ENCODE results near the gene CMSS1. TPM values are rescaled to one million over a fixed set of nuclear protein-coding genes. Genes with fewer than 3 reads are reported as not detected.

CMSS1 gene
- total RNA-seq, 1 experiment from 2014 or later, result 70.6 TPM

DNA sequence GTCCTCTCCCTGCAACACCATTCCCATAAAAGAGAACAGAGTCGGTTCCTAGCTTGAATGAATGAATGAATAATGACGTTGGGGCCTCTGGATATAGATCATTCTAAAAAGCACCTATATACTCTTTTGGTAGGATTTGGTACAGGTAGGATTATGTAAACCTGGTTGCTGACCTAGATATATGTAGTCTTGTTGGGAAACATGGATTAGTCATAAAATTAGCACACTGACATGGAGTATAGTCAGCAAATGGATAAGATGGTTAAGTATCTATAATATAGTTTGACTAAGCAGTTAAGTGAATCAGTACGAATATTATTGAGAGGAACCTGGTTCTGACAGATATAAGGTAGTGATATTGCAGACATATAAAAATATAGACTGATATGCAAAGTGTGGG is 154.1 kb downstream of the CMSS1 start:
- Mint-ChIP-seq H3K9me3 (no peaks in the 10 kb centered on the region), H3K4me3 (no peak overlapping the region), H3K27me3 (ENCODE audit: low read depth) (no peaks in the 10 kb centered on the region), H3K4me1 (no peaks in the 10 kb centered on the region), H3K36me3 (no peaks in the 10 kb centered on the region), H3K27ac (no peak overlapping the region)
- no peak for ATAC-seq
- TF ChIP-seq TEAD4 (CRISPR knock-in tag; IDR thresholded peaks at IDR 0.05), result no peak
- TF ChIP-seq, protein P1, sequence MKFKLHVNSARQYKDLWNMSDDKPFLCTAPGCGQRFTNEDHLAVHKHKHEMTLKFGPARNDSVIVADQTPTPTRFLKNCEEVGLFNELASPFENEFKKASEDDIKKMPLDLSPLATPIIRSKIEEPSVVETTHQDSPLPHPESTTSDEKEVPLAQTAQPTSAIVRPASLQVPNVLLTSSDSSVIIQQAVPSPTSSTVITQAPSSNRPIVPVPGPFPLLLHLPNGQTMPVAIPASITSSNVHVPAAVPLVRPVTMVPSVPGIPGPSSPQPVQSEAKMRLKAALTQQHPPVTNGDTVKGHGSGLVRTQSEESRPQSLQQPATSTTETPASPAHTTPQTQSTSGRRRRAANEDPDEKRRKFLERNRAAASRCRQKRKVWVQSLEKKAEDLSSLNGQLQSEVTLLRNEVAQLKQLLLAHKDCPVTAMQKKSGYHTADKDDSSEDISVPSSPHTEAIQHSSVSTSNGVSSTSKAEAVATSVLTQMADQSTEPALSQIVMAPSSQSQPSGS (CRISPR knock-in tag; IDR thresholded peaks at IDR 0.05; ENCODE audit: borderline replicate concordance, low read depth), result no peak
- no peak for TF ChIP-seq NFE2L1 (CRISPR knock-in tag; IDR thresholded peaks at IDR 0.05)
- DNase-seq (ENCODE audit: low spot score), result no peak
- CTCF ChIA-PET, result no interaction called here
- POLR2A ChIA-PET, result no interaction called here

DNA sequence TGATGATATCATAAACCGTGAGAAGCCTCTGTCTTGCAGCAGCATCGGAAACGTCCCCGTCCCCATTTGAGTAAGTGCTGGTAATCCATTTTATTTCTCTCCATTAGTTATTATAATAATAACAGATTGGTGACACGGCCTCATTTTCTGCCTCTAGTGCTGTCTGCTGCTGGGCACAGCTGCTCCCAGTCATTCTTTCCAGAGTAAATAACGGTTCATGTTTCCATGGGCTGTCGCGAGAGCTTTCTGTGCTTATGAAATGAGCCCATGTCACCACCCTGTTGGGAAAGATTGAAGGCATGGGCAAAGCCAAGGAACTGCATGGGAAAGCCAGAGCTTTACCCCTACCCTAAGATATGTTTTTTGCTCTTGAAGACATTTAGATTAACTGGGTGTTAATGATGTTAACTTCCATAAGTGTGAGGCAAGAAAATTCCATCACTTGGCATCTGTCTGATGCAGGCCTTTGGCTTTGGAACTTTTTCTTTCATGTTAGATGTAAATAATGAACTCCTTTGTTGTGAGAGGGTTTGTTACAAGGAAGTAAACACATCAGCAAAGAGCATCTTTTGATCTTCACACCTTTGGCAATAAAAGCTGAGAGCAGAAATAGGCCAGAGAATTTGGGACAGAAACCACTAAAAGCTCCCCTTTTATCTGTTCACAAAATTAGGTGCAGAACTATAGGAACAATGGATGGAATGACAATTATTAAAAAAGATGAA is 154.9 kb downstream of the CMSS1 start:
- no peaks in the 10 kb centered on the region for H3K4me1 Mint-ChIP-seq
- no peaks in the 10 kb centered on the region for H3K36me3 Mint-ChIP-seq
- no peak overlapping the region for H3K4me3 Mint-ChIP-seq
- CTCF ChIA-PET, result no interaction called here
- no peak overlapping the region for H3K27ac Mint-ChIP-seq
- DNase-seq (ENCODE audit: low spot score), result no peak
- ATAC-seq, result no peak
- POLR2A ChIA-PET, result no interaction called here
- H3K9me3 Mint-ChIP-seq, result peaks cover 4% of the 10 kb centered on the region; the same call in 1 of the 2 replicates
- H3K27me3 Mint-ChIP-seq (ENCODE audit: low read depth), result no peaks in the 10 kb centered on the region
- TF ChIP-seq NR1H2 (CRISPR knock-in tag; IDR thresholded peaks at IDR 0.05) (no peak), ZNF396 (CRISPR knock-in tag; IDR thresholded peaks at IDR 0.05; ENCODE audit: borderline replicate concordance) (no peak), NFYB (CRISPR knock-in tag; conservative IDR thresholded peaks at IDR 0.05; ENCODE audit: low read depth) (no peak)

GRCh38 chr3:99974989-99975388 is 157.3 kb downstream of the CMSS1 start:
- no peak overlapping the region for H3K4me3 Mint-ChIP-seq
- peaks cover 11% of the 10 kb centered on the region for H3K9me3 Mint-ChIP-seq
- ChIA-PET CTCF (no interaction called here), POLR2A (no interaction called here)
- no peak for TF ChIP-seq PRDM15 (CRISPR knock-in tag; IDR thresholded peaks at IDR 0.05)
- no peak for TF ChIP-seq ATF6 (CRISPR knock-in tag; IDR thresholded peaks at IDR 0.05)
- TF ChIP-seq, protein P2, sequence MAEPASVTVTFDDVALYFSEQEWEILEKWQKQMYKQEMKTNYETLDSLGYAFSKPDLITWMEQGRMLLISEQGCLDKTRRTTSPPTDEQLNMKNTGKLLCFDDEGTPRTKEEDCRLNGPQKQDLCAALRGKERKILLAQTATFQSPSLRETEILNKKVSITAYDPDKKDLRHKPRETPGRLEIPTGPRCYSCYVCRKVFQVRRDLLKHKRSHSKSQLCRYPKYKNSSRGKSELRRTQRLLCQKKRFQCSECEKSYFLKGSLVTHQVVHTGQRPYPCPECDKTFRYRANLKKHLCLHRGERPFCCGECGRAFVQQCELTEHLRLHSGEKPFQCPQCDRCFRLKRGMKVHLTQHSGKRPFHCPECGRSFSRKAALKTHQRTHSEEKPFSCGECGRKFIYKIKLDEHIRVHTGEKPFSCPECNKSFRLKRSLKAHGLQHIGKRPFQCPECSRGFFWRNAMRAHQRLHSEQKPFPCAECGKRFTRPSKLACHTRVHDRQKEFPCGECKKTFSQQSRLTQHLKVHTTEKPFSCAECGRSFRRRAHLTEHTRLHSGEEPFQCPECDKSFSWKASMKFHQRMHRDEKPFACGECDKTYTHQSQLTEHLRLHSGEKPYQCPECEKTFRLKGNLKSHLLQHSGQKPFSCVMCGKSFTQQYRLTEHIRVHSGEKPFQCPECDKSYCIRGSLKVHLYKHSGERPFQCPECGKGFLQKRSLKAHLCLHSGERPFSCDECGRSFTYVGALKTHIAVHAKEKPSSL (CRISPR knock-in tag; conservative IDR thresholded peaks at IDR 0.05), result no peak
- no peak for TF ChIP-seq SMAD3 (CRISPR knock-in tag; IDR thresholded peaks at IDR 0.05; ENCODE audit: borderline replicate concordance)
- TF ChIP-seq TP53 (CRISPR knock-in tag; IDR thresholded peaks at IDR 0.05), result no peak
- no peak for TF ChIP-seq NR3C1 (CRISPR knock-in tag; conservative IDR thresholded peaks at IDR 0.05; ENCODE audit: low read depth)
- TF ChIP-seq ETV6 (CRISPR knock-in tag; IDR thresholded peaks at IDR 0.05), result no peak
- no peak for TF ChIP-seq TEAD1 (CRISPR knock-in tag; IDR thresholded peaks at IDR 0.05)
- TF ChIP-seq, protein P3, sequence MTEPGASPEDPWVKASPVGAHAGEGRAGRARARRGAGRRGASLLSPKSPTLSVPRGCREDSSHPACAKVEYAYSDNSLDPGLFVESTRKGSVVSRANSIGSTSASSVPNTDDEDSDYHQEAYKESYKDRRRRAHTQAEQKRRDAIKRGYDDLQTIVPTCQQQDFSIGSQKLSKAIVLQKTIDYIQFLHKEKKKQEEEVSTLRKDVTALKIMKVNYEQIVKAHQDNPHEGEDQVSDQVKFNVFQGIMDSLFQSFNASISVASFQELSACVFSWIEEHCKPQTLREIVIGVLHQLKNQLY (CRISPR knock-in tag; IDR thresholded peaks at IDR 0.05), result no peak
- TF ChIP-seq ESRRA (CRISPR knock-in tag; IDR thresholded peaks at IDR 0.05; ENCODE audit: borderline replicate concordance), result no peak
- no peak for TF ChIP-seq STAT6 (CRISPR knock-in tag; conservative IDR thresholded peaks at IDR 0.05; ENCODE audit: low read depth)
- TF ChIP-seq CREB1 (CRISPR knock-in tag; IDR thresholded peaks at IDR 0.05), result no peak
- TF ChIP-seq SP1 (CRISPR knock-in tag; conservative IDR thresholded peaks at IDR 0.05), result no peak
- no peak for TF ChIP-seq NFATC4 (CRISPR knock-in tag; IDR thresholded peaks at IDR 0.05)
- DNase-seq (ENCODE audit: low spot score) (no peak), ATAC-seq (no peak)
- H3K27me3 Mint-ChIP-seq (ENCODE audit: low read depth), result no peaks in the 10 kb centered on the region
- no peak overlapping the region for H3K27ac Mint-ChIP-seq
- H3K4me1 Mint-ChIP-seq, result no peaks in the 10 kb centered on the region
- peaks cover 3% of the 10 kb centered on the region; the same call in 1 of the 2 replicates for H3K36me3 Mint-ChIP-seq
